22Rv1 (cell line): ENCODE measurements around the gene WASF3.

Source experiments
- ZFX ChIP-seq: fragments of 450-650 bp; IDR thresholded peaks from 2 replicates; pipeline ENCODE4 v1.6.1; 2017; ENCODE audit warnings: antibody characterized with exemption, borderline replicate concordance
- TF ChIP-seq, protein P1 (sequence below): fragments of 450-650 bp; IDR thresholded peaks from 2 replicates; pipeline ENCODE4 v1.5.1; 2017; ENCODE audit warnings: mild to moderate bottlenecking

DNA sequence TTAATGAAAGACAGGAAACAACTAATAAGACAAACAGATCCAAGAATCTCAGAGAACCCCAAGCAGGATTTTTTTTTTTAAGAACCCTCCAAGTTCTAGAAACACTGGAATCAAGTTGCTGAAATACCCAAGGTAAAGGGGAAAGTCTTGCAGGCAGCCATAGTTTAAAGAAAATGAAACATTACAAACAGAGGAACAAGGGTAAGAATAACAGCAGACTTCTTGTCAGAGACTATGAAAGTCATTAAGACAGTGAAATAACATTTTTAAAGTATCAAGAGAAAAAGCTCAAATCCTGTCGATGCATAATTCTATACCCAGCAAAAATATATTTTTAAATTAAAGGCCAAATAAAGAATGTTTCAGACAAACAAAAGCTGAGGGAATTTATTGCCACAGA, 67.1 kb downstream of the WASF3 start:
- TF ChIP-seq, protein P1, sequence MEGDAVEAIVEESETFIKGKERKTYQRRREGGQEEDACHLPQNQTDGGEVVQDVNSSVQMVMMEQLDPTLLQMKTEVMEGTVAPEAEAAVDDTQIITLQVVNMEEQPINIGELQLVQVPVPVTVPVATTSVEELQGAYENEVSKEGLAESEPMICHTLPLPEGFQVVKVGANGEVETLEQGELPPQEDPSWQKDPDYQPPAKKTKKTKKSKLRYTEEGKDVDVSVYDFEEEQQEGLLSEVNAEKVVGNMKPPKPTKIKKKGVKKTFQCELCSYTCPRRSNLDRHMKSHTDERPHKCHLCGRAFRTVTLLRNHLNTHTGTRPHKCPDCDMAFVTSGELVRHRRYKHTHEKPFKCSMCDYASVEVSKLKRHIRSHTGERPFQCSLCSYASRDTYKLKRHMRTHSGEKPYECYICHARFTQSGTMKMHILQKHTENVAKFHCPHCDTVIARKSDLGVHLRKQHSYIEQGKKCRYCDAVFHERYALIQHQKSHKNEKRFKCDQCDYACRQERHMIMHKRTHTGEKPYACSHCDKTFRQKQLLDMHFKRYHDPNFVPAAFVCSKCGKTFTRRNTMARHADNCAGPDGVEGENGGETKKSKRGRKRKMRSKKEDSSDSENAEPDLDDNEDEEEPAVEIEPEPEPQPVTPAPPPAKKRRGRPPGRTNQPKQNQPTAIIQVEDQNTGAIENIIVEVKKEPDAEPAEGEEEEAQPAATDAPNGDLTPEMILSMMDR = no peak
- no peak for TF ChIP-seq ZFX
